GM23338 (cell line): ENCODE measurements around the gene CNOT10. TPM values are rescaled to one million over a fixed set of nuclear protein-coding genes. Genes with fewer than 3 reads are reported as not detected.
A peak's percentile ranks its signal among the peaks of the same experiment; 100 is the strongest.

Source experiments
- ATAC-seq: fragments of 200-7000 bp; cut with Tn5 transposase; 3 replicates; pipeline ENCODE4 v1.9.1; 2020
- DNase-seq: peaks from one replicate; pipeline ENCODE4 v3.0.0-alpha.2; 2015; ENCODE audit warnings: low spot score
- H2AFZ ChIP-seq: fragments of 200-600 bp; sonication (generic); 2 replicates; pipeline ENCODE4 v1.8.0; 2016; ENCODE audit warnings: antibody characterized with exemption, mild to moderate bottlenecking, moderate library complexity
- H3F3A ChIP-seq: fragments of 200-600 bp; sonication (generic); replicated peaks from 2 replicates; pipeline ENCODE4 v1.8.0; 2017; ENCODE audit warnings: antibody characterized with exemption, mixed run types, low read depth
- H3K27ac ChIP-seq: fragments of 200-600 bp; sonication (generic); 2 replicates; pipeline ENCODE4 v1.6.1; 2016; ENCODE audit warnings: low read depth
- H3K27me3 ChIP-seq: fragments of 200-600 bp; sonication (generic); 2 replicates; pipeline ENCODE4 v1.8.0; 2016; ENCODE audit warnings: mild to moderate bottlenecking, mixed run types, moderate library complexity; ENCODE audit not compliant: insufficient read depth
- H3K36me3 ChIP-seq: fragments of 200-600 bp; sonication (generic); 2 replicates; pipeline ENCODE4 v1.8.0; 2016; ENCODE audit warnings: mild to moderate bottlenecking; ENCODE audit not compliant: insufficient read depth
- H3K4me1 ChIP-seq: fragments of 200-600 bp; sonication (generic); 2 replicates; pipeline ENCODE4 v1.8.0; 2016; ENCODE audit warnings: mild to moderate bottlenecking, moderate library complexity; ENCODE audit not compliant: insufficient read depth
- H3K4me2 ChIP-seq: fragments of 200-600 bp; sonication (generic); 2 replicates; pipeline ENCODE4 v1.7.1; 2017; ENCODE audit warnings: mixed run types
- H3K4me3 ChIP-seq: fragments of 200-600 bp; sonication (generic); 2 replicates; pipeline ENCODE4 v1.6.1; 2016; ENCODE audit warnings: mixed run types
- H3K79me2 ChIP-seq: fragments of 200-600 bp; sonication (generic); replicated peaks from 2 replicates; pipeline ENCODE4 v1.8.0; 2017; ENCODE audit warnings: mild to moderate bottlenecking; ENCODE audit not compliant: insufficient read depth
- H3K9me2 ChIP-seq: fragments of 200-600 bp; sonication (generic); 2 replicates; pipeline ENCODE4 v1.8.0; 2017; ENCODE audit not compliant: insufficient read depth
- H4K20me1 ChIP-seq: fragments of 200-600 bp; sonication (generic); replicated peaks from 2 replicates; pipeline ENCODE4 v1.8.0; 2017; ENCODE audit warnings: mild to moderate bottlenecking; ENCODE audit not compliant: insufficient read depth
- H3K27ac Mint-ChIP-seq: 2 replicates; pipeline ENCODE4 v1.8.0; 2020; ENCODE audit warnings: inconsistent platforms, mild to moderate bottlenecking, moderate library complexity, mixed read lengths
- H3K27me3 Mint-ChIP-seq: 3 replicates; pipeline ENCODE4 v1.8.0; 2022; ENCODE audit warnings: low read depth, mild to moderate bottlenecking, moderate library complexity, mixed read lengths, inconsistent platforms; ENCODE audit not compliant: insufficient read depth, poor library complexity
- H3K36me3 Mint-ChIP-seq: 3 replicates; pipeline ENCODE4 v1.8.0; 2021; ENCODE audit warnings: low read depth, mild to moderate bottlenecking, inconsistent platforms, moderate library complexity, mixed read lengths
- H3K4me1 Mint-ChIP-seq: 3 replicates; pipeline ENCODE4 v1.8.0; 2020; ENCODE audit warnings: mild to moderate bottlenecking, inconsistent platforms, mixed read lengths
- H3K4me3 Mint-ChIP-seq: 3 replicates; pipeline ENCODE4 v1.8.0; 2021; ENCODE audit warnings: moderate library complexity, mild to moderate bottlenecking, inconsistent platforms, mixed read lengths
- H3K9me3 Mint-ChIP-seq: 3 replicates; pipeline ENCODE4 v1.8.0; 2020; ENCODE audit warnings: moderate library complexity, mild to moderate bottlenecking, inconsistent platforms, mixed read lengths
- CREB1 ChIP-seq: fragments of 250-450 bp; sonication (Bioruptor Pico); IDR thresholded peaks from 2 replicates; pipeline ENCODE4 v1.5.0; 2020; ENCODE audit warnings: low read depth, mild to moderate bottlenecking, moderate library complexity
- EZH2 ChIP-seq: fragments of 200-600 bp; sonication (generic); IDR thresholded peaks from one replicate; pipeline ENCODE4 v1.8.0; 2017; ENCODE audit warnings: antibody characterized with exemption, mild to moderate bottlenecking, low read depth; ENCODE audit not compliant: unreplicated experiment
- EZH2phosphoT487 ChIP-seq: fragments of 200-600 bp; sonication (generic); IDR thresholded peaks from one replicate; pipeline ENCODE4 v1.8.1; 2018; ENCODE audit warnings: antibody characterized with exemption; ENCODE audit not compliant: unreplicated experiment
- JUNB ChIP-seq: IDR thresholded peaks from one replicate; pipeline ENCODE4 v1.6.1; 2016; ENCODE audit warnings: antibody characterized with exemption; ENCODE audit not compliant: unreplicated experiment
- NANOG ChIP-seq: IDR thresholded peaks from 2 replicates; pipeline ENCODE4 v1.6.1; 2016; ENCODE audit warnings: antibody characterized with exemption, borderline replicate concordance
- POLR2AphosphoS5 ChIP-seq: IDR thresholded peaks from 2 replicates; pipeline ENCODE4 v1.6.1; 2016; ENCODE audit warnings: antibody characterized with exemption, low read depth
- STAT1 ChIP-seq: IDR thresholded peaks from one replicate; pipeline ENCODE4 v1.6.1; 2016; ENCODE audit warnings: antibody characterized with exemption; ENCODE audit not compliant: unreplicated experiment
- ZNF114 ChIP-seq: fragments of 250-450 bp; sonication (Bioruptor Pico); IDR thresholded peaks from 2 replicates; pipeline ENCODE4 v1.5.0; 2020; ENCODE audit warnings: mild to moderate bottlenecking, moderate library complexity
- ZNF331 ChIP-seq: fragments of 250-450 bp; sonication (Bioruptor Pico); IDR thresholded peaks from 2 replicates; pipeline ENCODE4 v1.5.0; 2020; ENCODE audit warnings: low read depth, mild to moderate bottlenecking, moderate library complexity
- long read RNA-seq: library from polyadenylated mRNA; unstranded; transcript quantifications from one replicate; pipeline ENCODE4 v2.0.0, GENCODE V29; 2020; ENCODE audit not compliant: unreplicated experiment
- polyA plus RNA-seq: library from polyadenylated mRNA; unstranded; fragments of >200 nt; fragmentation: Nextera tagmentation; extraction: Ambion mirVana; gene quantifications from 2 replicates; pipeline ENCODE4 v1.2.1, GENCODE V29; 2016
- total RNA-seq: library from RNA; depleted of rRNA; stranded (reverse); fragments of >200 nt; shearing (Covaris generic); gene quantifications from 2 replicates; pipeline ENCODE4 v1.2.3, GENCODE V29; 2014; rRNA removed
- TF ChIP-seq, protein P1 (sequence below), 2 experiments: fragments of 200-600 bp in 1 of 2; sonication (generic) in 1 of 2; conservative IDR thresholded peaks; 2 replicates each; pipeline versions ENCODE4 v1.5.1 to v1.6.1; 2016 to 2017; ENCODE audit warnings: antibody characterized with exemption in 2 of 2, low read depth in 2 of 2, mild to moderate bottlenecking in 2 of 2, moderate library complexity in 1 of 2
- TF ChIP-seq, protein P2 (sequence below): fragments of 250-450 bp; sonication (Bioruptor Pico); IDR thresholded peaks from 2 replicates; pipeline ENCODE4 v1.5.0; 2020; ENCODE audit warnings: mild to moderate bottlenecking, moderate library complexity
- TF ChIP-seq, protein P3 (sequence below): IDR thresholded peaks from 2 replicates; pipeline ENCODE4 v1.6.1; 2016; ENCODE audit warnings: antibody characterized with exemption

The CNOT10 gene, protein sequence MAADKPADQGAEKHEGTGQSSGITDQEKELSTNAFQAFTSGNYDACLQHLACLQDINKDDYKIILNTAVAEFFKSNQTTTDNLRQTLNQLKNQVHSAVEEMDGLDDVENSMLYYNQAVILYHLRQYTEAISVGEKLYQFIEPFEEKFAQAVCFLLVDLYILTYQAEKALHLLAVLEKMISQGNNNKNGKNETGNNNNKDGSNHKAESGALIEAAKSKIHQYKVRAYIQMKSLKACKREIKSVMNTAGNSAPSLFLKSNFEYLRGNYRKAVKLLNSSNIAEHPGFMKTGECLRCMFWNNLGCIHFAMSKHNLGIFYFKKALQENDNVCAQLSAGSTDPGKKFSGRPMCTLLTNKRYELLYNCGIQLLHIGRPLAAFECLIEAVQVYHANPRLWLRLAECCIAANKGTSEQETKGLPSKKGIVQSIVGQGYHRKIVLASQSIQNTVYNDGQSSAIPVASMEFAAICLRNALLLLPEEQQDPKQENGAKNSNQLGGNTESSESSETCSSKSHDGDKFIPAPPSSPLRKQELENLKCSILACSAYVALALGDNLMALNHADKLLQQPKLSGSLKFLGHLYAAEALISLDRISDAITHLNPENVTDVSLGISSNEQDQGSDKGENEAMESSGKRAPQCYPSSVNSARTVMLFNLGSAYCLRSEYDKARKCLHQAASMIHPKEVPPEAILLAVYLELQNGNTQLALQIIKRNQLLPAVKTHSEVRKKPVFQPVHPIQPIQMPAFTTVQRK
- 46.9 and 58.1 TPM in 2 replicates for total RNA-seq
- 24.2 and 27.2 TPM in 2 replicates for polyA plus RNA-seq
- long read RNA-seq, transcript CNOT10-201 (19 exons, 2,815 nt): major isoform, 12 of 23 reads
- long read RNA-seq, partial matches to known transcripts: 5 of 23 reads
- long read RNA-seq, other reads (novel, unspliced or antisense): 5 of 23 reads

DNA sequence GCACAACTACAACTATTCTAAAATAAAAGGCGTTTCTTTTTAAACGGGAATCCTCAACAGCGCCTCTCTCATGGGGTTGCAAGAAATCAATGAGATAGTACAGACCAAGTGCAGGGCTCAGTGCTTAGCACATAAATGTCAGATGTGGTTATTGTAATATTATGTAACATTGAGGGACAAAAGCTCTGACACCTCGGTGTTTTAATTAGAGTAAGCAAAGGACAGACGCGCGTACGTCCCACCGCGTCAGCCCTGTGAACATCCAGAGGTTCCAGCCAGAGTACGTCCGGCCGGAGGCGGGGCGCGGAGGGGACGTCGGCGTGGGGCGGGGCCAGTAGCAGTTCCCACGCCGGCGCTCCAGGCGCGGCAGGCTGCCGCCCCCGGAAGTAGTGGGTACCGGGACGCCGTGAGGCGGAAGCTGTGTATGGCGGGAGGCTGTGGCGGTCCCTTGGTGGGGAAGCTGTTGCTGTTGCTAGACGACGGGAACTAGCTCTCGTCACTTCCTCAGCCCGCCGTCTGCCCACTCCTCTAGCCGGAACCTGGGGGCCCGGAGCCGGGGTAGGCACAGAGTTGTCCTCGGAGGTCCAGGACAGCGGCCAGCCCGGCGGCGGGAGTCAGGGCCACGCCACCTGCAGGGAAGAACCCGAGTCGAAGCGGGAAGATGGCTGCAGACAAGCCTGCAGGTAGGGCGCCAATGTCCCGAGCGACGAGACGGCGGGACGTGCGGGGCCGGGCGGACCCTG is at the start of gene CNOT10:
CNOT10 (plus strand) TSS at position 389 of the 743 bp plus-strand sequence; CDS start at position 662, 273 bp downstream.
- peak within 1 kb of the TSS; percentile 93 for H2AFZ ChIP-seq
- peak within 1 kb of the TSS; percentile 98 for H3K4me3 Mint-ChIP-seq
- ATAC-seq: peak; percentile 98
- H3K4me3 ChIP-seq: peak within 1 kb of the TSS; percentile 88
- H3K9me3 Mint-ChIP-seq: no peaks in the 10 kb centered on the region
- DNase-seq: peak; percentile 97
- H4K20me1 ChIP-seq: peaks cover 9% of the 10 kb centered on the region
- peaks cover 19% of the 10 kb centered on the region for H3K4me1 ChIP-seq
- H3K27me3 Mint-ChIP-seq: peaks cover 13% of the 10 kb centered on the region
- H3K36me3 ChIP-seq: no peaks in the 10 kb centered on the region
- H3F3A ChIP-seq: peaks cover 9% of the 10 kb centered on the region; the same call in 1 of the 2 replicates
- H3K36me3 Mint-ChIP-seq: peaks cover 14% of the 10 kb centered on the region
- peak within 1 kb of the TSS; percentile 86 for H3K27ac ChIP-seq
- H3K27me3 ChIP-seq: no peaks in the 10 kb centered on the region
- peak within 1 kb of the TSS; percentile 88 for H3K4me2 ChIP-seq
- H3K79me2 ChIP-seq: peaks cover 47% of the 10 kb centered on the region
- H3K4me1 Mint-ChIP-seq: peaks cover 25% of the 10 kb centered on the region
- no peaks in the 10 kb centered on the region for H3K9me2 ChIP-seq
- peak within 1 kb of the TSS; percentile 93 for H3K27ac Mint-ChIP-seq
- peak; percentile 75 for TF ChIP-seq POLR2AphosphoS5
- no peak for TF ChIP-seq STAT1
- TF ChIP-seq CREB1: peak; percentile 79; the same call in 1 of the 2 replicates
- TF ChIP-seq, protein P1, sequence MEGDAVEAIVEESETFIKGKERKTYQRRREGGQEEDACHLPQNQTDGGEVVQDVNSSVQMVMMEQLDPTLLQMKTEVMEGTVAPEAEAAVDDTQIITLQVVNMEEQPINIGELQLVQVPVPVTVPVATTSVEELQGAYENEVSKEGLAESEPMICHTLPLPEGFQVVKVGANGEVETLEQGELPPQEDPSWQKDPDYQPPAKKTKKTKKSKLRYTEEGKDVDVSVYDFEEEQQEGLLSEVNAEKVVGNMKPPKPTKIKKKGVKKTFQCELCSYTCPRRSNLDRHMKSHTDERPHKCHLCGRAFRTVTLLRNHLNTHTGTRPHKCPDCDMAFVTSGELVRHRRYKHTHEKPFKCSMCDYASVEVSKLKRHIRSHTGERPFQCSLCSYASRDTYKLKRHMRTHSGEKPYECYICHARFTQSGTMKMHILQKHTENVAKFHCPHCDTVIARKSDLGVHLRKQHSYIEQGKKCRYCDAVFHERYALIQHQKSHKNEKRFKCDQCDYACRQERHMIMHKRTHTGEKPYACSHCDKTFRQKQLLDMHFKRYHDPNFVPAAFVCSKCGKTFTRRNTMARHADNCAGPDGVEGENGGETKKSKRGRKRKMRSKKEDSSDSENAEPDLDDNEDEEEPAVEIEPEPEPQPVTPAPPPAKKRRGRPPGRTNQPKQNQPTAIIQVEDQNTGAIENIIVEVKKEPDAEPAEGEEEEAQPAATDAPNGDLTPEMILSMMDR (conservative IDR thresholded peaks at IDR 0.05; ENCODE audit: low read depth in 2 of 2): peak in 1 of 2 experiments; percentile 17; a peak in 1 of 4 replicates
- TF ChIP-seq, protein P2, sequence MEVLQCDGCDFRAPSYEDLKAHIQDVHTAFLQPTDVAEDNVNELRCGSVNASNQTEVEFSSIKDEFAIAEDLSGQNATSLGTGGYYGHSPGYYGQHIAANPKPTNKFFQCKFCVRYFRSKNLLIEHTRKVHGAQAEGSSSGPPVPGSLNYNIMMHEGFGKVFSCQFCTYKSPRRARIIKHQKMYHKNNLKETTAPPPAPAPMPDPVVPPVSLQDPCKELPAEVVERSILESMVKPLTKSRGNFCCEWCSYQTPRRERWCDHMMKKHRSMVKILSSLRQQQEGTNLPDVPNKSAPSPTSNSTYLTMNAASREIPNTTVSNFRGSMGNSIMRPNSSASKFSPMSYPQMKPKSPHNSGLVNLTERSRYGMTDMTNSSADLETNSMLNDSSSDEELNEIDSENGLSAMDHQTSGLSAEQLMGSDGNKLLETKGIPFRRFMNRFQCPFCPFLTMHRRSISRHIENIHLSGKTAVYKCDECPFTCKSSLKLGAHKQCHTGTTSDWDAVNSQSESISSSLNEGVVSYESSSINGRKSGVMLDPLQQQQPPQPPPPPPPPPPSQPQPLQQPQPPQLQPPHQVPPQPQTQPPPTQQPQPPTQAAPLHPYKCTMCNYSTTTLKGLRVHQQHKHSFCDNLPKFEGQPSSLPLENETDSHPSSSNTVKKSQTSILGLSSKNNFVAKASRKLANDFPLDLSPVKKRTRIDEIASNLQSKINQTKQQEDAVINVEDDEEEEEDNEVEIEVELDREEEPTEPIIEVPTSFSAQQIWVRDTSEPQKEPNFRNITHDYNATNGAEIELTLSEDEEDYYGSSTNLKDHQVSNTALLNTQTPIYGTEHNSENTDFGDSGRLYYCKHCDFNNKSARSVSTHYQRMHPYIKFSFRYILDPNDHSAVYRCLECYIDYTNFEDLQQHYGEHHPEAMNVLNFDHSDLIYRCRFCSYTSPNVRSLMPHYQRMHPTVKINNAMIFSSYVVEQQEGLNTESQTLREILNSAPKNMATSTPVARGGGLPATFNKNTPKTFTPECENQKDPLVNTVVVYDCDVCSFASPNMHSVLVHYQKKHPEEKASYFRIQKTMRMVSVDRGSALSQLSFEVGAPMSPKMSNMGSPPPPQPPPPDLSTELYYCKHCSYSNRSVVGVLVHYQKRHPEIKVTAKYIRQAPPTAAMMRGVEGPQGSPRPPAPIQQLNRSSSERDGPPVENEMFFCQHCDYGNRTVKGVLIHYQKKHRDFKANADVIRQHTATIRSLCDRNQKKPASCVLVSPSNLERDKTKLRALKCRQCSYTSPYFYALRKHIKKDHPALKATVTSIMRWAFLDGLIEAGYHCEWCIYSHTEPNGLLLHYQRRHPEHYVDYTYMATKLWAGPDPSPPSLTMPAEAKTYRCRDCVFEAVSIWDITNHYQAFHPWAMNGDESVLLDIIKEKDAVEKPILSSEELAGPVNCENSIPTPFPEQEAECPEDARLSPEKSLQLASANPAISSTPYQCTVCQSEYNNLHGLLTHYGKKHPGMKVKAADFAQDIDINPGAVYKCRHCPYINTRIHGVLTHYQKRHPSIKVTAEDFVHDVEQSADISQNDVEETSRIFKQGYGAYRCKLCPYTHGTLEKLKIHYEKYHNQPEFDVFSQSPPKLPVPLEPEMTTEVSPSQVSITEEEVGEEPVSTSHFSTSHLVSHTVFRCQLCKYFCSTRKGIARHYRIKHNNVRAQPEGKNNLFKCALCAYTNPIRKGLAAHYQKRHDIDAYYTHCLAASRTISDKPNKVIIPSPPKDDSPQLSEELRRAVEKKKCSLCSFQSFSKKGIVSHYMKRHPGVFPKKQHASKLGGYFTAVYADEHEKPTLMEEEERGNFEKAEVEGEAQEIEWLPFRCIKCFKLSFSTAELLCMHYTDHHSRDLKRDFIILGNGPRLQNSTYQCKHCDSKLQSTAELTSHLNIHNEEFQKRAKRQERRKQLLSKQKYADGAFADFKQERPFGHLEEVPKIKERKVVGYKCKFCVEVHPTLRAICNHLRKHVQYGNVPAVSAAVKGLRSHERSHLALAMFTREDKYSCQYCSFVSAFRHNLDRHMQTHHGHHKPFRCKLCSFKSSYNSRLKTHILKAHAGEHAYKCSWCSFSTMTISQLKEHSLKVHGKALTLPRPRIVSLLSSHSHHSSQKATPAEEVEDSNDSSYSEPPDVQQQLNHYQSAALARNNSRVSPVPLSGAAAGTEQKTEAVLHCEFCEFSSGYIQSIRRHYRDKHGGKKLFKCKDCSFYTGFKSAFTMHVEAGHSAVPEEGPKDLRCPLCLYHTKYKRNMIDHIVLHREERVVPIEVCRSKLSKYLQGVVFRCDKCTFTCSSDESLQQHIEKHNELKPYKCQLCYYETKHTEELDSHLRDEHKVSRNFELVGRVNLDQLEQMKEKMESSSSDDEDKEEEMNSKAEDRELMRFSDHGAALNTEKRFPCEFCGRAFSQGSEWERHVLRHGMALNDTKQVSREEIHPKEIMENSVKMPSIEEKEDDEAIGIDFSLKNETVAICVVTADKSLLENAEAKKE (CRISPR knock-in tag): no peak
- no peak for TF ChIP-seq JUNB
- TF ChIP-seq EZH2phosphoT487: no peak
- TF ChIP-seq, protein P3, sequence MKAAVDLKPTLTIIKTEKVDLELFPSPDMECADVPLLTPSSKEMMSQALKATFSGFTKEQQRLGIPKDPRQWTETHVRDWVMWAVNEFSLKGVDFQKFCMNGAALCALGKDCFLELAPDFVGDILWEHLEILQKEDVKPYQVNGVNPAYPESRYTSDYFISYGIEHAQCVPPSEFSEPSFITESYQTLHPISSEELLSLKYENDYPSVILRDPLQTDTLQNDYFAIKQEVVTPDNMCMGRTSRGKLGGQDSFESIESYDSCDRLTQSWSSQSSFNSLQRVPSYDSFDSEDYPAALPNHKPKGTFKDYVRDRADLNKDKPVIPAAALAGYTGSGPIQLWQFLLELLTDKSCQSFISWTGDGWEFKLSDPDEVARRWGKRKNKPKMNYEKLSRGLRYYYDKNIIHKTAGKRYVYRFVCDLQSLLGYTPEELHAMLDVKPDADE: 0 out of 2 replicates have a peak, but pooled peaks have one; percentile 28
- TF ChIP-seq EZH2: no peak
- TF ChIP-seq ZNF114 (CRISPR knock-in tag): no peak
- no peak for TF ChIP-seq NANOG
- TF ChIP-seq ZNF331 (CRISPR knock-in tag): no peak
